ENCODE data around the gene NUS1.
"Not testable (repeated sequence)": the region's sequence is repeated elsewhere in the genome, so short reads cannot be mapped to it uniquely, and the experiment has no call there.

The NUS1 gene

DNA sequence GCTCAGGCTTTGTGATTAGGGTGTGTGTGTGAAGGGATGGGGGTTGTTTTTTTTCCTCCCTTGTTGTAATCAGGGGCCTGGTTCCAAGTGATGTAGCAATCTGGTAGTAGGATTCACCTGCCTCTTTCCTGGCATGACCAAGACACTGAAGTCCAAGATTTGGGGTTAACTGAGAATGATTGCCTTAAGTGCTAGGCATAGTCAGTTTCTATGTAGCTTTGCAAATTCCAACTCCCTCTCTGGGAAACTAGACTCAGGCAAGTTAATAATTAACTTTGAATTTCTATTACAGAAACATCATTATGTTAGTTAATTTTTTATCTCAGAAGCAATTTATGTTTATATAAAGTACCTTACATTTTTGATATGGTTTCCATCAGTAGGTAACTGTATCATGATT, 43.6 kb downstream of the NUS1 start:
- no peak for FAIRE-seq

DNA sequence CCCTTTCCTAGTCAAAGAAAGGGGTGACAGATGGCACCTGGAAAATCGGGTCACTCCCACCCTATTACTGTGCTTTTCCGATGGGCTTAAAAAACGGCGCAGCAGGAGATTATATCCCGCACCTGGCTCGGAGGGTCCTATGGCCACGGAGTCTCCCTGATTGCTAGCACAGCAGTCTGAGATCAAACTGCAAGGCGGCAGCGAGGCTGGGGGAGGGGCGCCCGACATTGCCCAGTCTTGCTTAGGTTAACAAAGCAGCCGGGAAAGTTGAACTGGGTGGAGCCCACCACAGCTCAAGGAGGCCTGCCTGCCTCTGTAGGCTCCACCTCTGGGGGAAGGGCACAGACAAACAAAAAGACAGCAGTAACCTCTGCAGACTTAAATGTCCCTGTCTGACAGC, 46.3 kb downstream of the NUS1 start:
- FAIRE-seq = not testable (repeated sequence)

DNA sequence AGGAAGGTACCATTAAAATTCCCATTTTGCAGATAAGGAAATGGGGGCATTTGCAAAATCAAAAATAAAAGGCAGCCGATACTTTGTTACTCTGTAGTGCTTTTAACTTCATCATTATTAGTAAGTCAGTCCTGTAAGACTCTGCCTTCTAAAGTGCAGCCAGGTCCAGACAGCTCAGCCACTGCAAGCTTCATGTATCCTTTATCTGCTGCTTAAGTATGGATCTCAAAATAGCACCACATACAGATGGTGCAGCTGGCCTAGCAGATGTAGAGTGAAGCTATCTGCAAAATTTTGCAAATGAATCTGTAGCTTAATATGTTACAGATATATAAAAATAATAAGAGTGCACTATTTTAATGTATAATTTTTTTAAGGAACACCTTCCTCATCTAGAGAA, 53.4 kb downstream of the NUS1 start:
- no peak for FAIRE-seq

DNA sequence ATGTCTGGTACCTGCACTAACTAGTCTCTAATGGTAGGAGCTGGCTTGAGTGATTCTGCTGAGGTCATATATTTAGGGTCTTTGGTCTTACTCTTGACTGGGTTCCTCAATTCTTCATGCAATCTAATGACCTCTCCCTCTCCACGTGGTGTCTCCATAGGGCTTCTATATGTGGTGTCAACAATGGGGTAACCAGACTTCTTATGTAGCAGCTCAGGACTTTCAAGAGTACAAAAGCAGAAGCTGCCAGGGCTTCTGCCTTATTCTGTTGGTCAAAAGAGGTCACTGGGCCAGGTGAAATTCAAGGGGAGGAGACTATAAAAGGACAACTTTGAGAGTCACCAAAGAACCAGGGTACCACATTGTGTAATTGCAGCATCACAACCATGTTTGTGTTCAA, 54.3 kb downstream of the NUS1 start:
- no peak for FAIRE-seq

DNA sequence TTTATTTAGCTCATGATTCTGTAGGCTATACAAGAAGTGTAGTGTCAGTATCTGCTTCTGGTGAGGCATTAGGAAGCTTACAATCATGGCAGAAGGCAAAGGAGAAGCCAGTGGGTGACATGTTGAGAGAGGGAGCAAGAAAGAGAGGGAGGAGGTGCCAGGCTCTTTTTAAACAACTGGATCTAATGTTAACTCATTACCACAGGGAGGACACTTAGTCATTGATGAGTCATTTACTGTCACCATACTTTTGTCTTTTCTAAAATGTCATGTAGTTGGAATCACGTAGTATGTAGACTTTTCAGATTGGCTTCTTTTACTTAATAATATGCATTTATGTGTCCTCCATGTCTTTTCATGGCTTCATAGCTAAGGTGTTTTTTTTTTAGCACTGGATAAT, 58.1 kb downstream of the NUS1 start:
- FAIRE-seq = no peak

DNA sequence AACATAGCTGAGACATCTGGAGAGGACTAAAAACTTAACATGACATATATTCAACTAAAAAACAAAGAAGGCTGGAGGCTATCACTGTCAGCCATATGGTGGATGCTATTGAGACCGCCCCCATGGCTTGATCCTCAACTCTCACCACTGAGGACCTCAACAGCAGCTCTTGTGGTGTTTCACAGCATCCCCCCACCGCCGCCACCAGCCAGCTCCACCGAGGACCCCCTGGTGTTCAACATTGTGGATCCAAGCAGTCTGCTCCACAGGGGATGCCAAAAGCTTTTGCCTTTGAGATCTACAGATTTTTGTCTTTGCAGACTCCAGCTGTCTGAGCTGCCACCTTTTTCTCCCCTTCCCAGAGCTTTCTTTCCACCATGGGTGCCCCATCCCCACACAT, 64.6 kb downstream of the NUS1 start:
- FAIRE-seq = no peak

DNA sequence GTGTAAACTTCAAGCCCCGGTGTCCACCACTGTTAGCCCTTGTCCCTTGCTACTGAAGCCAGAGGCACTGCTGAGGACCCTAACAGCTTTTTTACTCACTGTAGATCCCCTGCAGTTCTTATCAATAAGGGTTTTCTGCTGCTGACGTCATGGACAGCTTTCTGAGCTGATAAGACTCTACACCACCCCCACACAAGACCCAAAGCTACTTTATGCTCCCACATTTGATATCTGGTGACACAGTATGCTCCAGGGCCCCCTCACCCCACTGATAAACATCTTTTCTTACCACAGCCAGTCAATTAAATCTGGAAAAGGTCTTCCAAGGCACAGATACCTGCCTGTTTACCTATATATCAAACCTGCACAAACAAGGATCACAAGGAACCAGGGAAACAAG, 65.3 kb downstream of the NUS1 start:
- FAIRE-seq = no peak

DNA sequence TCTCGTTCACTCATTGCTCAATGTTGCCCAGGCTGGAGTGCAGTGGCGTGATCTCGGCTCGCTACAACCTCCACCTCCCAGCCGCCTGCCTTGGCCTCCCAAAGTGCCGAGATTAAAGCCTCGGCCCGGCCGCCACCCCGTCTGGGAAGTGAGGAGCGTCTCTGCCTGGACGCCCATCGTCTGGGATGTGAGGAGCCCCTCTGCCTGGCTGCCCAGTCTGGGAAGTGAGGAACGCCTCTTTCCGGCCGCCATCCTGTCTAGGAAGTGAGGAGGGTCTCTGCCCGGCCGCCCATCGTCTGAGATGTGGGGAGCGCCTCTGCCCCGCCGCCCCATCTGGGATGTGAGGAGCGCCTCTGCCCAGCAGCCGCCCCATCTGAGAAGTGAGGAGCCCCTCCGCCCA, 75.4 kb downstream of the NUS1 start:
- not testable (repeated sequence) for FAIRE-seq

Data from G401.6 (cell line).